22Rv1 (cell line): ENCODE data around the gene KCNJ14.

Experiments used
- CTCF ChIP-seq: fragments of 450-650 bp; IDR thresholded peaks from 2 replicates; pipeline ENCODE4 v1.5.1; 2017; ENCODE audit warnings: mild to moderate bottlenecking
- ZFX ChIP-seq: fragments of 450-650 bp; IDR thresholded peaks from 2 replicates; pipeline ENCODE4 v1.6.1; 2017; ENCODE audit warnings: antibody characterized with exemption, borderline replicate concordance

GRCh38 chr19:48417421-48417820 lies 38.0 kb upstream of the KCNJ14 start:
- TF ChIP-seq CTCF (no peak), ZFX (no peak)
